Hematopoietic multipotent progenitor cell (in vitro differentiated cells): ENCODE results near the gene KIAA0040. TPM values are rescaled to one million over a fixed set of nuclear protein-coding genes. Genes with fewer than 3 reads are reported as not detected.
A peak's percentile ranks its signal among the peaks of the same experiment; 100 is the strongest.

Experiments used
- DNase-seq, 3 donors: peaks; one replicate each; pipeline ENCODE4 v3.0.0-alpha.2; 2011 to 2015; ENCODE audit warnings: low read depth in 2 of 3, low spot score in 2 of 3
- total RNA-seq: library from RNA; depleted of rRNA; stranded (reverse); fragments of >200 nt; gene quantifications from one replicate; pipeline ENCODE4 v1.2.3, GENCODE V29; 2012

Gene KIAA0040
- total RNA-seq, 1 donor: 16.4 TPM

DNA sequence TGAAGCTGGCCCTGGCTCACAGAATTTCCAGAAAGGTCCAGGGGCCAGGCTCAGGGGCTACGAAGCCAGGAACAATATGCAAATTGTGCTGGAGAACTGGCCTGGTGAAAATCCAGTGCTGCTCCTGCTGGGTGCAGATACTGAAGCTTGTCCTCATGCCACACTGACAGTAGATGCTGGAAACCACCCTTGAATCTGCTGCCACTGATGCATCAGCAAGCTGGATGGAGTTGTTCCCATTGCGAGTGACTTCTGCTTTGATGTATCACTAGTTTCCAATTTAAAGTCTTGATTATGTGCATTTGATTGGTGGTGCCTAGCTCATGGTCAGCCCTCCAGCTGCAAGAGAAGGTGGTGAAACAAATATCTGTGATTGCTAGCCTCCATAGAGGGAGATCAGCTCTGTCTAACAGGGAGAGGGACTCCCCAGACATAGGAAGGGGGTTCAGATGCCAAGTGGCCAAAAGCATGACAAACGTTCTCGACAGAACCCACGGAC, 11.0 kb upstream of the KIAA0040 start:
- DNase-seq: no peak

DNA sequence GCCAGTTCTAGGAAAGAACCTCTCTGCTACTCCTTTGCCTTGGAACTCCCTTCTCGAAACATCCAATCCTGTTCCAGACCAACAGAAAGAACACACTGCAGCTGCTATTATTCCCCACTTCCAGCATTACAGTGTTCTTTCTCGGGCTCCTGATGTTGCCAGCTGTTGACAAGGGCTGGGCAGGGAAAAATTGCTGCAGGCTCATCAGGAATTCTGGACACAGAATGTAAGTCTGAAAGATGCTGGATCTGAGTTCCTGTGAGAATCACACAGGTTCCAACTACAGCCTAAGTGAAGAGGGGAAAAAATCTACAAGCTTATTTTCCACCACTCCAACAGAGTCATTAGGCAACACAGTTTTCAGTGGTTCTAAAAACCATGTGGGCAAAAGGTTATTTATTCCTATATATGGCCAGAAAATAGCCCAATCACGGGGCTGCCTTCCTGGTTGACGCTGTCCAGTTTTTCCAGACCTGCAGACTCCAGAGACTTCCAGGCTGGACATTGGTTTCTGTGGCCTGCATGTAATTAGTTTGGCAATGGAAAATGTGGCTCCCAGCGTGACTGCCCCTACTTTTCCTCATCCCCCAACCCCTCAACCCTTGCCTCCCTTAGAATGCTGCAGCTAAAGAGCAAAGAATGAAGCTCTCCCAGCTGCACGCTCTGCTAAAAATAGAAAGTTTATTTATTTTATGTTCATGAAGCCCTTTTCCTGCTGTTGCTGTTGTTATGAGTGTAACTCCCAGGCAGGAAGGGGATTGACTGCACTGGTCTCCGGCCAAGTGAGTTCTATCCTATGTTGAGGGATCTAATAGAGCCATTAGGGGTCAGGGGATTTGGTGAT, 8.3 kb upstream of the KIAA0040 start:
- no peak for DNase-seq

- no peak for DNase-seq
Observed at GRCh38 chr1:175198332-175198731, 5.8 kb upstream of the KIAA0040 start.

DNA sequence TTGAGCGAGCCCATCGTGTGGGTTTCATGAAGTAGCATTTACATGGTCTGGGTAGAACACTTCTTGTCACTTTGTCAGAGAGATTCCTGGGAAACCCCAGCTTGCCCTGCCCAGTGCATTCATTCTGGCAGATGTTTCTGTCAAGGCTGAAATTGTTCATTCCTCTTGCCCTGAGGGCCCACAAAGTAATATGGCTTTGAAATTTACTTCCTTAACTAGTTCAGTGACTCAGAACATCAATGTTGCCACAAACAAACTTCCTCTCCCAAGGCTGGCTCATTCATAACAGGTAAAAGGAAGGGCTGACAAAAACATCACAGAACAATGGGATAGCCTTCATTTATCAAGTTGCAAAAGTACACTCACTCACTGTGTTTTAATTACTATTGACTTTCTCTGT, 5.0 kb upstream of the KIAA0040 start:
- peak in 2 of 3 donors; percentile 44 to 45 for DNase-seq

DNA sequence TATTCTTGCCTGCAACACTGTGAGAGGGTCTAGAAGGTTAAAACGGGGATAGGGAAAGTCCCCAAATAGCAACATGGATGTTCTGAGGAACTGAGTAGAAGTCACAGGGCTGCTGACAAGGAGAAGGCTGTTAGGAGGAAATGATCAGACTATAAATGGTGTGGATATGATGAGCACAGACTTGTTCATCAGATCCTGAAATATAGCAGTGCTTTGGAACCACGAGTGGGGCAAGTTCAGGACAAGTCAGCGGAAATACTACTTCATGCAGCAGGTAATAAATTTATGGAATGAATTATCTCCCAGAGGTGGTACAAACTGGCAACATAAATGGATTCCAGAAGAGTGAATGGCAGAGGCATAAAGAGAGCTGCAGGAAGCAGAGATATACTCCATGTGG, 3.2 kb upstream of the KIAA0040 start:
- DNase-seq: no peak

- no peak for DNase-seq
Observed at GRCh38 chr1:175195281-175195680, 2.7 kb upstream of the KIAA0040 start.

DNA sequence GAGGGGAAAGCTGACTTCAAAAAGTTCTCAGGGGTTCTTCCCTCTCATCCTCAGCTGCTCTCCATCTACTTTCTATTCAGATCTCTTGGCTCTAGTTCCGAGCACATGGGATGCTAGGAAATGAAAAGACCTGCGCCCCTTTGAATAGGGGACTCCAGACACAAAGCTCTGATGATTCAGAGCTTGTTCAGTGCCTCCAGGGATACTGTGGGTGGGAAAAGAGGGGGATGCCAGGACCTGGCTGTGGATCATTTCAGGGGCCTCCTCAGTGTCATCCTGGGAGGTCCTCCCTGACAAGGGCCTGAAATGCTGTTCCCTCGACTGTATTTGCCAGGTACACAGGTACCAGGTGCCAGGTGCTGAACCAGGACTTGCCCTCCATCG, 943 bp upstream of the KIAA0040 start:
- no peak for DNase-seq

GRCh38 chr1:175192111-175192629, 406 bp downstream of the KIAA0040 start:
- peak in 2 of 3 donors; percentile 35 to 41 for DNase-seq

DNA sequence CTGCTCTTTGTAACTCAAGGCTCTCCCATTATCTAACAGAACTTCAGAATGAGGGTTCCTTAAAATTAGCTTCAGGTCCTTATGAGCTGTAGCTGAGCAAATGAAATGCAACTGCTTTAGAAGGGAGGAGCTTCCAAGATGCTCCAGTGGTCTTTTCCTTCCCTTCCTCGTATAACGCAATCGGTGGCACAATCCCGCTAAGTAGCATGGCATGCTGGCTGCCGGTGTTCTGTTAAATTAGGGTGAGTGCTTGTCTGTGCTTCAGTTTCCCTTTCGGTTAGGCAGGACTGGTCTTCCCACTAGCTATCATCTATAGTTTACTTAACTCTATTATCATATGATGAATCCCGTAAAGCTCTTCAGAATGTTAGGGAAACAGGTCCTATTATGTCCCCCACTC, 917 bp downstream of the KIAA0040 start:
- DNase-seq: peak in 2 of 3 donors; percentile 33 to 39

- DNase-seq: peak in 2 of 3 donors; percentile 65 to 89
Observed at GRCh38 chr1:175188936-175189335, 3.6 kb downstream of the KIAA0040 start.

- DNase-seq: no peak
Observed at GRCh38 chr1:175186433-175187160, 6.0 kb downstream of the KIAA0040 start.

- DNase-seq: no peak
Observed at GRCh38 chr1:175185903-175186302, 6.7 kb downstream of the KIAA0040 start.

GRCh38 chr1:175183586-175183985, 9.0 kb downstream of the KIAA0040 start:
- DNase-seq: no peak

GRCh38 chr1:175182201-175182746, 10.3 kb downstream of the KIAA0040 start:
- no peak for DNase-seq

DNA sequence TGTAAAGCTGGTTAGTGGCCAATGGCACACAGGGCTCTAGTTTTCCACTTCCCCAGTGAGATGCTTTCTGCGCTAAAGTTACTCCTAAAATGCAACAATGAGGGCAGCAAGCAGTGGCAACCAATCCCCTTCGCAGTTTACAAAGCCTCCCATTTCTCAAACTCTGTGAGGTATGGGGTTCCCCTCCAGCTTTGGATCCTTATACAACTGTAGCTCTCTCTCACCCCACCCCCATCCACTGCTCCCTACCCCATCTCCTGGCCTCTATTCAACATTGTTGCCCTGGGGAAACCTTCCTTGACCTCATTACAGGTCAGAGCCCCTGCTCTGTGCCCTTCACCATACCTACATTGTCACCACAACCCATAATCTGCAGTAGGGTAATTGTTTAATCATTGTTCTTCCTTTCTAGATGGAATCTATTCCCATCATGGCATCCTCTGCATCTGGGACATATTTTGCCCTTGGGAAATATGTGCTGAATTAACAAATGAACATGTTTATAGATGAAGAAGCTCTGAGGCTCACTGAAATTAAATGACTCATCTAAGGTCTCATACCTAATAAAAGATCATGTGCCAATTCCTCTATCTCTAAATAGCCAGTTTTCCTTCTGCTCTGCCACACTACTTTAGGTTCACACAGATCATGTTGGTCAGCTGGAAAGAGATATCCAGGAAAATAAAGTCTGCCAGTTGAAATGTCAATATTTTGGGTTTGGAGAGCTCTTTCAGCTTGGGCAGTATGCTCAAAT, 12.6 kb downstream of the KIAA0040 start:
- no peak for DNase-seq

GRCh38 chr1:175178456-175178855, 14.1 kb downstream of the KIAA0040 start:
- no peak for DNase-seq

DNA sequence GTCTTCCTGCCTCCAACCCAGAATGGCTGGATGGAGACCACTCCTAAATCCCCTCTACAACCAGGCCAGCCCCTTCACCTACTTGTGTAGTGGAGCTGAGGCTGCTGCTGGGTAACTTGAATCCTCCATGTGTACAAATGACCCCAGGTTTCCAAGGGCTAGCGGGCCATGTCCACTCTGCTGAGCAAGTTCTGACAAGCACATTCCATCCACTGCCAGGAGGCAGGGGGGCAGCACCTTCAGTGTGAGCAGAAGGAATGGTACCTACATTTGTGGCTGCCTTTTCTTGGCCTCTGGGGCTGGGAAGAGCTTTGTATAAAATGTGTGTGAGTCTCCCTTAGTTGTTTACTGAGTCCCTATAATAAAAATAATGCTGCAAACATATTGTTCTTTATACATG, 14.5 kb downstream of the KIAA0040 start:
- no peak for DNase-seq

DNA sequence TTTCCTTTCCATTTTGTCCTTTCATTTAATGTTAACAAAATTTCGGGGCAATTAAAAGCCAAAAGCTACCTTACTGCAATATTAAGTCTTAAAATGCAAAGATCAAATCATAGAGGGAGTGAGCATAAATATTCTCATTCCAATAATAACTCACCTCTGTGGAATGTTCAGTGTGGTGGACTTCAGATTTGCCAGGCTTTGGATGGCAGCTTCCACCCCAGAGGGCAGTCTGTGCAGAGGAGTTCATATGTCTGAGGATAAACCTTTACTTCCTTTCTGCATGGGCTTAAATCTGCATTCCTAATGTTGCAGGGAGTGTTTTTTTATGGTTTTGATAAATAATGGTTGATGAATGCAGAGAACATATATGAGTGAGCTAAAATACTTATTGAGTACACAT, 16.3 kb downstream of the KIAA0040 start:
- DNase-seq: no peak

DNA sequence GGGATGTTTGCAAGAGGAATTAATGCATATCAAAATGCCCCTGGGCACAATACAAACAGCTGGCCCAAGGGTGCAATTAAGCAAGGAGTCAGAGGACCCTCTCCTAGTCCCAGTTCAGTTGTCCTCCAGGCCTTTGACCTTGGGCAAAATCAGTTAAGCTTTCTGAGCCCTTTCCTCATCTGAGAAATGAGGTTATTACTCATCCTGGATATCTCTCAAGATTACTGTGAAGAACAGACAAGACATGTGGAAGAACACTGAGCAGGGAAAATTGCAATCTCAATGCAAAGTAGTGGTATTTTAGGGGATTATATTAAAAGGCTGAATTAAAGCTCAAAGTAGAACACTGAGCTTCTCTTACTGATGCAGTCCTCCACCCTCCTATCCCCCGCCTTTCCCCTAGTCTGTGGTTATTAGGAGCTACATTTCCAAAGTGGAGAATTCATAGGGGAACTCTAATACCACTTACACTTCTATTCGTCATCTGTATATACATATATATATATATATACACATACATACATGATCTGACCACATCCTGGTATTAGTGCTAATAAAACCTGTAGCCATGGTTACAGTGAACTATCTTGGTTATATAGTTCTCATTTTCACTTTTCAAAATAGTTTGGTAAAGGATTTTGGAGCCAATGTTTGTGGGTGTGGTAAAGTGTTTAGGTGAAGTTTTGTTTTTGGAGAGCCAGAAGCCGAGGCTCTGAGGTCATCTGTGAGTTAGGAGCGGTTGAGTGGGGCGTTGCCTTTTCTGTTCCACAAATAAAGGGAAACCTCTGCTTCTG, 18.1 kb downstream of the KIAA0040 start:
- no peak for DNase-seq

- DNase-seq: no peak
Observed at GRCh38 chr1:175173531-175173930, 19.0 kb downstream of the KIAA0040 start.
